Measurements from ENCODE around the gene TAF1C. TPM values are rescaled to one million over a fixed set of nuclear protein-coding genes. Genes with fewer than 3 reads are reported as not detected.

The TAF1C gene
- total and polyA plus RNA-seq, 2 experiments from 2014 or later: 37.2 to 57.4 TPM

- Histone ChIP-seq H3K79me2 (replicated peaks; ENCODE audit: insufficient read depth) (no peaks in the 10 kb centered on the region), H3K27me3 (ENCODE audit: insufficient read depth) (no peaks in the 10 kb centered on the region), H3K27ac (ENCODE audit: low read depth) (no peak overlapping the region), H3K9me2 (ENCODE audit: insufficient read depth) (no peaks in the 10 kb centered on the region), H2AFZ (no peak overlapping the region), H4K20me1 (replicated peaks; ENCODE audit: insufficient read depth) (no peaks in the 10 kb centered on the region), H3F3A (replicated peaks; ENCODE audit: low read depth) (no peaks in the 10 kb centered on the region), H3K4me2 (no peak overlapping the region), H3K4me3 (no peak overlapping the region), H3K4me1 (ENCODE audit: insufficient read depth) (no peaks in the 10 kb centered on the region), H3K36me3 (ENCODE audit: insufficient read depth) (no peaks in the 10 kb centered on the region)
- no peaks in the 10 kb centered on the region for H3K9me3 Mint-ChIP-seq
- no peaks in the 10 kb centered on the region for H3K36me3 Mint-ChIP-seq (ENCODE audit: low read depth)
- H3K27ac Mint-ChIP-seq: no peak overlapping the region
- ATAC-seq (peak; percentile 55), DNase-seq (ENCODE audit: low spot score) (no peak)
- TF ChIP-seq CREB1 (CRISPR knock-in tag; IDR thresholded peaks at IDR 0.05; ENCODE audit: low read depth) (no peak), ZNF331 (CRISPR knock-in tag; IDR thresholded peaks at IDR 0.05; ENCODE audit: low read depth) (no peak), POLR2AphosphoS5 (IDR thresholded peaks at IDR 0.05; ENCODE audit: low read depth) (no peak), EZH2phosphoT487 (IDR thresholded peaks at IDR 0.05; ENCODE audit: unreplicated experiment) (no peak), ZNF114 (CRISPR knock-in tag; IDR thresholded peaks at IDR 0.05) (no peak), JUNB (IDR thresholded peaks at IDR 0.05; ENCODE audit: unreplicated experiment) (no peak), ZNF462 (CRISPR knock-in tag; IDR thresholded peaks at IDR 0.05) (no peak), EZH2 (IDR thresholded peaks at IDR 0.05; ENCODE audit: low read depth, unreplicated experiment) (no peak), ETS1 (IDR thresholded peaks at IDR 0.05) (no peak), NANOG (IDR thresholded peaks at IDR 0.05; ENCODE audit: borderline replicate concordance) (no peak), STAT1 (IDR thresholded peaks at IDR 0.05; ENCODE audit: unreplicated experiment) (no peak)
- TF ChIP-seq, protein P1, sequence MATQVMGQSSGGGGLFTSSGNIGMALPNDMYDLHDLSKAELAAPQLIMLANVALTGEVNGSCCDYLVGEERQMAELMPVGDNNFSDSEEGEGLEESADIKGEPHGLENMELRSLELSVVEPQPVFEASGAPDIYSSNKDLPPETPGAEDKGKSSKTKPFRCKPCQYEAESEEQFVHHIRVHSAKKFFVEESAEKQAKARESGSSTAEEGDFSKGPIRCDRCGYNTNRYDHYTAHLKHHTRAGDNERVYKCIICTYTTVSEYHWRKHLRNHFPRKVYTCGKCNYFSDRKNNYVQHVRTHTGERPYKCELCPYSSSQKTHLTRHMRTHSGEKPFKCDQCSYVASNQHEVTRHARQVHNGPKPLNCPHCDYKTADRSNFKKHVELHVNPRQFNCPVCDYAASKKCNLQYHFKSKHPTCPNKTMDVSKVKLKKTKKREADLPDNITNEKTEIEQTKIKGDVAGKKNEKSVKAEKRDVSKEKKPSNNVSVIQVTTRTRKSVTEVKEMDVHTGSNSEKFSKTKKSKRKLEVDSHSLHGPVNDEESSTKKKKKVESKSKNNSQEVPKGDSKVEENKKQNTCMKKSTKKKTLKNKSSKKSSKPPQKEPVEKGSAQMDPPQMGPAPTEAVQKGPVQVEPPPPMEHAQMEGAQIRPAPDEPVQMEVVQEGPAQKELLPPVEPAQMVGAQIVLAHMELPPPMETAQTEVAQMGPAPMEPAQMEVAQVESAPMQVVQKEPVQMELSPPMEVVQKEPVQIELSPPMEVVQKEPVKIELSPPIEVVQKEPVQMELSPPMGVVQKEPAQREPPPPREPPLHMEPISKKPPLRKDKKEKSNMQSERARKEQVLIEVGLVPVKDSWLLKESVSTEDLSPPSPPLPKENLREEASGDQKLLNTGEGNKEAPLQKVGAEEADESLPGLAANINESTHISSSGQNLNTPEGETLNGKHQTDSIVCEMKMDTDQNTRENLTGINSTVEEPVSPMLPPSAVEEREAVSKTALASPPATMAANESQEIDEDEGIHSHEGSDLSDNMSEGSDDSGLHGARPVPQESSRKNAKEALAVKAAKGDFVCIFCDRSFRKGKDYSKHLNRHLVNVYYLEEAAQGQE (IDR thresholded peaks at IDR 0.05; ENCODE audit: unreplicated experiment): no peak
- TF ChIP-seq, protein P2, sequence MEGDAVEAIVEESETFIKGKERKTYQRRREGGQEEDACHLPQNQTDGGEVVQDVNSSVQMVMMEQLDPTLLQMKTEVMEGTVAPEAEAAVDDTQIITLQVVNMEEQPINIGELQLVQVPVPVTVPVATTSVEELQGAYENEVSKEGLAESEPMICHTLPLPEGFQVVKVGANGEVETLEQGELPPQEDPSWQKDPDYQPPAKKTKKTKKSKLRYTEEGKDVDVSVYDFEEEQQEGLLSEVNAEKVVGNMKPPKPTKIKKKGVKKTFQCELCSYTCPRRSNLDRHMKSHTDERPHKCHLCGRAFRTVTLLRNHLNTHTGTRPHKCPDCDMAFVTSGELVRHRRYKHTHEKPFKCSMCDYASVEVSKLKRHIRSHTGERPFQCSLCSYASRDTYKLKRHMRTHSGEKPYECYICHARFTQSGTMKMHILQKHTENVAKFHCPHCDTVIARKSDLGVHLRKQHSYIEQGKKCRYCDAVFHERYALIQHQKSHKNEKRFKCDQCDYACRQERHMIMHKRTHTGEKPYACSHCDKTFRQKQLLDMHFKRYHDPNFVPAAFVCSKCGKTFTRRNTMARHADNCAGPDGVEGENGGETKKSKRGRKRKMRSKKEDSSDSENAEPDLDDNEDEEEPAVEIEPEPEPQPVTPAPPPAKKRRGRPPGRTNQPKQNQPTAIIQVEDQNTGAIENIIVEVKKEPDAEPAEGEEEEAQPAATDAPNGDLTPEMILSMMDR (conservative IDR thresholded peaks at IDR 0.05; ENCODE audit: low read depth in 2 of 2): no peak
- H3K4me1 Mint-ChIP-seq: peaks cover 22% of the 10 kb centered on the region
- no peak overlapping the region for H3K4me3 Mint-ChIP-seq
- peaks cover 14% of the 10 kb centered on the region for H3K27me3 Mint-ChIP-seq (ENCODE audit: insufficient read depth, low read depth, poor library complexity)
These were observed 10.0 kb upstream of the TAF1C start for GRCh38 chr16:84196727-84197394.

All from GM23338 (cell line).